ENCODE results near the gene KIAA1191.

The KIAA1191 gene

GRCh38 chr5:176350416-176350815 lies 11.1 kb downstream of the KIAA1191 start:
- Histone ChIP-seq H3K27ac (no peak overlapping the region), H3K4me1 (no peaks in the 10 kb centered on the region), H3K36me3 (peaks cover 99 to 100% (median 100%) of the 10 kb centered on the region in 11 experiments), H3K27me3 (no peaks in the 10 kb centered on the region), H3K4me3 (no peak overlapping the region), H3K4me2 (no peak overlapping the region), H4K20me1 (peaks cover 60 to 91% (median 70%) of the 10 kb centered on the region in 11 experiments), H3K9ac (no peak overlapping the region), H3K9me3 (replicated peaks in 1 of 11) (no peaks in the 10 kb centered on the region)
- TF ChIP-seq Cebpa-rat (IDR thresholded peaks at IDR 0.05): no peak

GRCh38 chr5:176342766-176343458 lies 18.7 kb downstream of the KIAA1191 start:
- H3K4me3 ChIP-seq: no peak overlapping the region
- H3K9ac ChIP-seq: no peak overlapping the region
- H3K27me3 ChIP-seq: no peaks in the 10 kb centered on the region
- no peaks in the 10 kb centered on the region for H3K4me1 ChIP-seq
- no peak for TF ChIP-seq Cebpa-rat (IDR thresholded peaks at IDR 0.05)
- H3K9me3 ChIP-seq (replicated peaks in 1 of 11): no peaks in the 10 kb centered on the region
- peaks cover 62 to 100% (median 87%) of the 10 kb centered on the region in 11 experiments for H3K36me3 ChIP-seq
- H3K4me2 ChIP-seq: no peak overlapping the region
- H3K27ac ChIP-seq: no peak overlapping the region
- H4K20me1 ChIP-seq: peaks cover 0 to 16% (median 0%) of the 10 kb centered on the region in 11 experiments; a peak in 8 of 22 replicates

GRCh38 chr5:176342158-176342483 lies 19.4 kb downstream of the KIAA1191 start:
- peaks cover 0 to 10% (median 0%) of the 10 kb centered on the region in 11 experiments; a peak in 6 of 22 replicates for H4K20me1 ChIP-seq
- no peak overlapping the region for H3K27ac ChIP-seq
- H3K27me3 ChIP-seq: no peaks in the 10 kb centered on the region
- H3K4me2 ChIP-seq: no peak overlapping the region
- no peak overlapping the region for H3K9ac ChIP-seq
- H3K4me3 ChIP-seq: no peak overlapping the region
- no peaks in the 10 kb centered on the region for H3K9me3 ChIP-seq (replicated peaks in 1 of 11)
- peaks cover 62 to 100% (median 87%) of the 10 kb centered on the region in 11 experiments for H3K36me3 ChIP-seq
- no peak for TF ChIP-seq Cebpa-rat (IDR thresholded peaks at IDR 0.05)
- no peaks in the 10 kb centered on the region for H3K4me1 ChIP-seq

- Histone ChIP-seq H3K9me3 (replicated peaks in 1 of 11) (no peaks in the 10 kb centered on the region), H3K36me3 (peaks cover 62 to 100% (median 87%) of the 10 kb centered on the region in 11 experiments), H4K20me1 (peaks cover 0 to 7% (median 0%) of the 10 kb centered on the region in 11 experiments; a peak in 6 of 22 replicates), H3K9ac (no peak overlapping the region), H3K4me3 (no peak overlapping the region), H3K27me3 (no peaks in the 10 kb centered on the region), H3K27ac (no peak overlapping the region), H3K4me2 (no peak overlapping the region), H3K4me1 (no peaks in the 10 kb centered on the region)
- no peak for TF ChIP-seq Cebpa-rat (IDR thresholded peaks at IDR 0.05)
These were observed 20.0 kb downstream of the KIAA1191 start for GRCh38 chr5:176341325-176342157.

- no peak overlapping the region for H3K4me3 ChIP-seq
- no peaks in the 10 kb centered on the region; a peak in 1 of 22 replicates for H4K20me1 ChIP-seq
- H3K9ac ChIP-seq: no peak overlapping the region
- peaks cover 3 to 5% (median 3%) of the 10 kb centered on the region in 11 experiments; a peak in 20 of 22 replicates for H3K9me3 ChIP-seq (replicated peaks in 1 of 11)
- H3K27ac ChIP-seq: no peak overlapping the region
- H3K4me2 ChIP-seq: no peak overlapping the region
- peaks cover 49 to 99% (median 85%) of the 10 kb centered on the region in 11 experiments for H3K36me3 ChIP-seq
- H3K27me3 ChIP-seq: no peaks in the 10 kb centered on the region
- no peak for TF ChIP-seq Cebpa-rat (IDR thresholded peaks at IDR 0.05)
- H3K4me1 ChIP-seq: no peaks in the 10 kb centered on the region
These were observed 22.3 kb downstream of the KIAA1191 start for GRCh38 chr5:176339304-176339703.

- no peaks in the 10 kb centered on the region; a peak in 1 of 22 replicates for H4K20me1 ChIP-seq
- no peak for TF ChIP-seq Cebpa-rat (IDR thresholded peaks at IDR 0.05)
- H3K27me3 ChIP-seq: no peaks in the 10 kb centered on the region
These were observed 23.7 kb downstream of the KIAA1191 start for GRCh38 chr5:176337913-176338312.

GRCh38 chr5:176334031-176334770 lies 27.4 kb downstream of the KIAA1191 start:
- H3K9me3 ChIP-seq (replicated peaks in 1 of 11): peaks cover 14 to 20% (median 16%) of the 10 kb centered on the region in 11 experiments
- H3K4me3 ChIP-seq: no peak overlapping the region
- no peak overlapping the region for H3K27ac ChIP-seq
- no peak for TF ChIP-seq Cebpa-rat (IDR thresholded peaks at IDR 0.05)
- H3K36me3 ChIP-seq: peaks cover 47 to 89% (median 71%) of the 10 kb centered on the region in 11 experiments
- H3K27me3 ChIP-seq: no peaks in the 10 kb centered on the region
- no peak overlapping the region for H3K9ac ChIP-seq
- no peaks in the 10 kb centered on the region for H4K20me1 ChIP-seq
- no peaks in the 10 kb centered on the region for H3K4me1 ChIP-seq
- H3K4me2 ChIP-seq: no peak overlapping the region

More at GRCh38 chr5:176337913-176338312, 23.7 kb downstream of the KIAA1191 start:
- Histone ChIP-seq H3K27ac (no peak overlapping the region), H3K9ac (no peak overlapping the region), H3K36me3 (peaks cover 57 to 100% (median 88%) of the 10 kb centered on the region in 11 experiments), H3K4me3 (no peak overlapping the region), H3K9me3 (replicated peaks in 1 of 11) (peaks cover 14 to 19% (median 16%) of the 10 kb centered on the region in 11 experiments), H3K4me1 (no peaks in the 10 kb centered on the region), H3K4me2 (no peak overlapping the region)

- no peak overlapping the region for H3K27ac ChIP-seq
- H3K4me3 ChIP-seq: no peak overlapping the region
- H4K20me1 ChIP-seq: no peaks in the 10 kb centered on the region
- H3K4me1 ChIP-seq: no peaks in the 10 kb centered on the region
- H3K9ac ChIP-seq: no peak overlapping the region
- no peak for TF ChIP-seq Cebpa-rat (IDR thresholded peaks at IDR 0.05)
- no peaks in the 10 kb centered on the region for H3K27me3 ChIP-seq
- no peaks in the 10 kb centered on the region for H3K9me3 ChIP-seq (replicated peaks in 1 of 11)
- peaks cover 64 to 99% (median 89%) of the 10 kb centered on the region in 11 experiments for H3K36me3 ChIP-seq
- H3K4me2 ChIP-seq: no peak overlapping the region
These were observed 41.0 kb downstream of the KIAA1191 start for GRCh38 chr5:176320577-176320976.
